Retina (tissue), 1 donor: ENCODE results near the gene ZDHHC22.
A peak's percentile ranks its signal among the peaks of the same experiment; 100 is the strongest.

ENCODE experiments used
- DNase-seq: peaks from one replicate; pipeline ENCODE4 v3.0.0-alpha.2; 2016

Gene ZDHHC22

DNA sequence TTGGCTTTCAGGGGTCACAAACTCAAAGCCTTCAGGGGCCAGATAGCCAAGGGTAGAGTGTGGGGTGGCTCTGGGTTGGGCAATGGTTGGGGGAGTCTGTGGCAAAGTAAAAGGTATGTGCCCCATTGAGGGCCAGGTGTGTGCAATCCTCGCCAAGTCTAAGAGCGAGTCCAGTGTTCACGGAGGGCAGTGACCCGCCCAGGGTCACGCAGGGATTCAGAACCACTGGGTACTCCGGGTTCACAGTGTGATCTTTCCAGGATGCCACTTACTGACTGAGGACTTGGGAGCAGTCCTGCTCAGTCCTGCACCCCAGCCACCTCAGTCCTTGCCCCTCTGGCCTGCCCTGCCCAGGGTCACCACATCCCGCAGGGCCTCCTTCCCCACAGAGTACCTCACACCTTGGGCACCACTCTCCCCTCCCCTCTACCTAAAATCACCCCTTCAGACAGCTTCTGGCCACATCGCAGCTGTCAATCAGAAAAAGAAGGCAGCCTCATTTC is 15.7 kb downstream of the ZDHHC22 start:
- no peak for DNase-seq

DNA sequence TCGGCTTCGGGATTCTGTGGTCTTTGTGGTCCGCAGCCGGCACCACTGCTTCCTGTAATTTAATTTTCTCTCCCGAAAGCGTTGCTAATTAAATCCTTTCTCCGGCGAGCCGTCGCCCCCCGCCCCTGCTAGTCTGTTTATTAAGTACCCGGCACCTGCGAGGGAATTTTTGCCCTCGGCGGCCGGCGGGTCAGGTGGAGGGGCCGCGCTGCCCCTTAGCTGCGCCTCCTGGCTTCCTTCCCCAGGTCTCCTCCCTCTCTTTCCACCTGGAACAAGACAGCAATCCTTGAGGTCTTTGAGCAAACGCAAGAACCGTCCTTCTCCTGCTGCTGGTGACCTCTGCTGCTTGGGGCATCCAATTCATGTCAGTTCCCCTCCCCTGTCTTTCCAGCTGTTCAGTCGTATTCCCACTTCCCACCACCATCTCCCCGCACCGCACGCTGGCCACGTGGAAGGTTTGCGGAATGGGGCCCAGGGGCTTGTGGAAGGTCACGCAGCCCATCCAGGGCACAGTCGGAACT is 16.2 kb downstream of the ZDHHC22 start:
- peak; percentile 58 for DNase-seq

DNA sequence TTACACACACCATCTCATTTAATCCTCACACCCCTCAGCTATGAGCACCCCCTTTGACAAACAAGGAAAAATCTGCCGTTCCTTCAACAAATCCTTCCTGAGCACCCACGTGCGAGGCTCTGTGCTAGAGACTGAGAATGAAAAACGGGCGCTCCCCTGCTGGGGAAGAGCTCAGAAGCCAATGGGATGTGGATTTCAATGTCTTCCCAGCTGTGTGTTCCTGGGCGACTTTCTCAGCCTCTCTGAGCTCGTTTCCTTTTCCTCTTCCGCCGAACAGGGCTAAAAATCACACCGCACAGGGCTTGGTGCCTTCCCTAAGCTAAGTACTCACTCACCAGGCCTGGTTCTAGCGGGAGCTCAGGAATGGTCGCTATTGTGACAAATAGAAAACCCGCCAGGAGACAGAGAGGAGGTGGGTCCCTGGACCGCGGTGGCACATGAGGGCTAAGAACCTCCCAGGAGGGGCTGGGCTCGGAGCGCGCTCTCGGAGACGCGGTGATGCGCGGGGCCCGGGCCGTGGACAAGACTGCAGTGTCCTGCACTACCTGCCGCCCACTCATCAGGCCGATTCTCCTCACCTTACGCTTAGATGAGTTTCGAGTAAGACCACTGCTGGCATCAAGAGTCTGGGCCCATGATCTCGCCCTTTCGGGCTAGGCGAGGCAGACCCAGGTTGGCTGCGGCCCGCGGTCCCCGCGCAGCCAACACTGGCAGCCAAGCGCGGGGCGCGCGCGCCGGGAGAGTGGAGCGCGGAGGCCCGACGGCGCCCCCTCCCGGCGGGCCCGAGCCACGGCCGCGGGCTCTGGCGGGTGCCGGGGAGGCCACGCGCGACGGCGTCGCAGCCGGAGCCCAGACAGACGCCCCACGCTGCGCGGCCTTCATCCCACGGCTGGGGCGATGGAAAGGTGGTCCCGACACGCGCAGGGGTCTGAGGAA is 17.0 kb downstream of the ZDHHC22 start:
- peak; percentile 86 for DNase-seq

DNA sequence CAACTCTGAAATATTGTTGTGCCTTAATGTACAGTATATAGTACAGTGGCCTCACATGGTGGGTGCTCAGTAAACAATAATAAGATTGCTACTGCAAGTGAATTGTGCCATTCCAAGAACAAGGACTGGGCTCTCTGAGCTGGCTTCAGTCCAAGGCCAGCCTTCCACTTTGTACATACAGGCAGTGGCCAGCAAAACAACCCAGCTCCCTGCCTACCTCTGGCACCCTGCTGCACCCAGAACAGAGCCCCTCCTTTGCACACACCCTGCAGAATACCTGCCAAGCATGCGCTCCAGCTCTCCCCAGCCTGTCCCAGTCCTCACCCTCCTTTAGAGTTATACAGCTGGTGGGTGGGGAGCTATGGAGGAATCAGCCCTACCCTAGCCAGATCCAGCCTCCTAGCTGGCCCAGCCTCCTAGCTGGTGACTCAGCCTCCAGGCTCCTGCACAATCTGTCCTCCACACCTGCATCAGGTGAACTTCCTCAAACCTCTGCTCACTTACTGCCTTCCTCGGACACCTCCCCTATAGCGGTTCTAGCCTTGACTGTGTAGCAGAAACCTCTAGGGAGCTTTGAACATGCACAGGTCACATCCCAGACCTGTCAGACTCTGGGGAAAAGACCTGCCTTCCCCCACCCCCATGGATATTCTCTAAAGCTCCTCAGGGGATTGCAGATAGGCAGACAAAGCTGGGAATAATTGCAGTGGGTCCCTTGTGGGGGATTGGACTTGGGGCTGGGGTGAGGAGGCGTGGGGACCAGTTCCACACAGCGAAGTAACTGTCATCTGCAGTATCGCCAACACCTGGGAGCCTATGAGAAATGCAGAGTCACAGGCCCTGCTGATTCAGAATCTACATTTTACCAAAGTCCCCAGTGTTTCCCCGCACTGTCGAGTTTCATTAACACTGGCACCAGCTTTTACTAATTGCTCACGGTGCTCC is 17.9 kb downstream of the ZDHHC22 start:
- DNase-seq, result no peak

DNA sequence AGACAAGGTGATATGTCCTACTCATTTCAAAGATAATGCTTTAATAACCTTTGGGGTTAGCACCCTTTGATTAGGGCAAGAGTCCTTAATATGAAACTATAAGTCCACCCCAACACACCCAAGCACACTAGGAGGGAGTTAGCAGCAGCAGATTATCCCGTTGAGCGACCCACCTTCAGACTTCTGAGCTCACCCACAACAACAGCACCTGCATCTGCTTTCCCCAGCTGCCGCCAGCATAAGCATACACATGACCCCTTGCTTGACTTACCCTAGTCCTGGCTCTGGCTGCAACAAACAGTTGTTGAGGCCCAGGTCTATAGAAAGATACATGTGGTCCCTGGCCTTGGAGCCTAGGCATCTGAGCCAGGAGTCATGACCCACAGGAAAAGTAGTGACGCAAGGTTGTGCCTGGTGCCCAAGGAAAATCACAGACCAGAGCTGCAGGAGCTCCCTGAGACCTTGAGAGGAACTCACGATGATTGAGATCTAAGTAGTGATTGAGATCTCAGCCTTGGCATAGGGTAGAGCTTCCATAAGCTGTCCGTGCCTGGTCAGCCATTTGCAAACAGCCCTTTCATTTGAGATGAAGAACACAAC is 19.0 kb downstream of the ZDHHC22 start:
- no peak for DNase-seq

DNA sequence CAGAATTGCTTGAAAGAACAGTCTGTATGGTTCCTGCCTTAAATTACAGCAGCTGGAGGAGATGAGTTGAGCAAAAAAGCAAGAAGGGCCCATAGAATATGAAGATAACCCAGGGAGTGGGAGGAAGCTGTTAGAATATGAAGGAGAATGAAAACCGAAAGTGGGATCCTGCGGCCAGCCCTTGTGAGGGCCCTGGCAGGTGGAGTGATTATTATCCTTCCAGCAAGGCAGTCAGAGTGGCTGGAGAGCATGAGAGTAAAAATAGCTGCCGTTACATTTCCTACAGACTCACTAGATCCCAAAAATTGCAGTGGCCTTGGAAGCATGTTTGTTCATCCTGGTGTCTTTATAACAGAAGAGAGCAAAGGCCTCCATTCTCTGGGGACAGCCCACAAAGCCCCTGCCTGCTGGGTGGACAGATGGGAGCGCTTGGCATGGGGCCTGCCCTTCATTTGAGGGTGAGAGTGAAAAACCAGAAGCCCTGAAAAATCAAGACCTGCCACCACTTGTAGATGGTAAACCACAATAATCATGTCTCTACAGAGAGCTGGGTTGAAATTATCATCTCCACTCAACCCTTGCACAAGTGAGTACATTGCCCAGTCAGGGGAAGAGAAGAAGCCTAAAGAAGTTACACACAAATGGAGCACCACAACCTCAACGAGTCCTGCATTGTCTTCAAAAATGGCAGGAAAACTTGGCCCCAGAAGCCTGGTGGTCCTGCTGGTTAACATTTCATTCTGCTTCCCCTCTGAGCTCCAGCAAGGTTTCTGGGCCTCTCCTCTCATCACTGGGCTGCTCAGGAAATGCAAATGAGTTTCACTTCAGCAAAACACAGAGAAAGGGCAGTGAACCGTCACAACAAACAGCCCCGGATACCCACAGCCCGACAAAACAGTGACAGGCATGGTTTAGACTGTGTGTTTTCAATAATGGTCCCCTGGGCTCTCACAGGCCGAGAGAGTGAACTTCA is 20.5 kb downstream of the ZDHHC22 start:
- DNase-seq, result peak; percentile 49

DNA sequence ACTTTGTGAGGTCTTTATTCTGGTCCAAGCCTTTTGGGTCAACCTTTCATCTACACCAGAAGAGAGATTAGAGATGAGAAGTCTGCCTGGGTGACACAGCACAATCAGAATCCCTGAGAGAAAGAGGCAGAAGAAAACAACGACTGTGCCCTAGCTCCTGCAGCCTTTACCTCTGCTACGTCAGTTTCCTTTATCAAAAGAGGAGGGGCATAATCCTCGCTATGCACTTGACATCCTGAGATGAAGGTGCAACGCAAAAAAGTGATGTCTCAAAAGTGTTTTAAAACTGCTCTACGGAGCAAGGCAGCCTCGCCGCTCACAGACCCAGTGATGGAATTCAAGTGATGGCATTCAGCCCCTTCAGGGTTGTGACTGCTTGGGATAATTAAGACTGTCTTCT is 21.7 kb downstream of the ZDHHC22 start:
- DNase-seq, result no peak

DNA sequence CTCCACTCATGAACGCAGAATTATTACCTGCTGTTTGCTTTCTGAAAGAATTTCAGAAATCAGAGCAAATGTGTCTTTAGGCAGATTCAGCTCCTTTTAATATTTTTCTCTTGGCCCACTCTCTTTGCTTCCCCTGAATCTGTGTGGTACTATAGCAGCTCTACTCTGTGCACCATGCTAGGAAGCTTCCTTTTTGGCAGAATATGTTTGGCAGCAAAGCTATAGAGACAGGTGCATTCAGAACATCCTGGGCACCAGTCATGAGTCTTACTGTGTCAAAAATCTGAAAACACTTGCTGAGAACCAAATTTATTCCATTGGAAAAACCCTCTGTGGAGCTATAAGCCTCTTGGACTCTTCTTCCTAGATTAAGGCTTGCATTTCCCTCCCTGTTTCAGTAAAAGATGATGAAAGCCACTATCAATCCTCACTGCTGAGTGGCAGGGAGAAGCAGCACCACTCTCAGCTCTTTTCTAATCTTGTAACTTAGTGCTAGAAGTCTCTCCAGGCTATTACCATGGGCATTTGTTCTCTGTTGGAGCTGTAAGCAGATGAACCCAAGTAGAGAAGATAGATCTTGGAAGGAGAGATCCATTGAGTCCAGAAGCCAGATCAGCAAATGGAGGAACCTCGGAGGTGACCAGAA is 25.3 kb downstream of the ZDHHC22 start:
- DNase-seq, result no peak

DNA sequence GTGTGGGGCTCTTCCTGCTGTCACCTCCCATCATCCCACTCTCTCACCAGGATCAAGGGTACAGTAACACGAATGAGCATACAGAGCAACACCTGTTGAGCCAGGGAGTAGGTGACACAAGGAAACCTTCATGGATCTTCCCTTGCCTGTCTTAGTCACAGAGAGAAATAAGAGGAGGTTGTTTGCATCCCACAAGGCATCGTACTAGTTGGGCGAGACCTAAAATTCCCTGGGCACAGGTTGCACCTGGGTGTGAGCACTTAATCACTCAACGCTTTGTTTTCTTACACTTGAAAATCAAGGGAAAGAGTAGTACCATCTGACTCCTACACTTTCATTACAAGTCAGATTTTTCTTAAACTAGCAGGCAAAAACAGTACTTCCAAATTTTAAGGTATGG is 27.0 kb downstream of the ZDHHC22 start:
- DNase-seq, result no peak

DNA sequence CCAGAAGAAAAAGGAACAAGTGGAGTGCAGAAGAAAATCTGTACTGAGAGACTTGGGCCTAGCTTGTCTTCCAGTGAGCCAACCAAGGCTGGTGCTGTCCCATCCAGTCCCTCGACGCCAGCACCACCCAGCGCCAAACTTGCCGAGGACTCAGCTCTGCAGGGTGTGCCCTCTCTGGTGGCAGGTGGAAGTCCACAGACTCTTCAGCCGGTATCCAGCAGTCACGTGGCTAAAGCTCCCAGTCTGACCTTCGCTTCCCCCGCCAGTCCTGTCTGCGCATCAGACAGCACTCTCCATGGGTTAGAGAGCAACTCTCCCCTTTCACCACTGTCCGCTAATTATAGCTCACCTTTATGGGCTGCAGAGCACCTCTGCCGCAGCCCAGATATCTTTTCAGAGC is 27.9 kb downstream of the ZDHHC22 start:
- DNase-seq, result no peak

DNA sequence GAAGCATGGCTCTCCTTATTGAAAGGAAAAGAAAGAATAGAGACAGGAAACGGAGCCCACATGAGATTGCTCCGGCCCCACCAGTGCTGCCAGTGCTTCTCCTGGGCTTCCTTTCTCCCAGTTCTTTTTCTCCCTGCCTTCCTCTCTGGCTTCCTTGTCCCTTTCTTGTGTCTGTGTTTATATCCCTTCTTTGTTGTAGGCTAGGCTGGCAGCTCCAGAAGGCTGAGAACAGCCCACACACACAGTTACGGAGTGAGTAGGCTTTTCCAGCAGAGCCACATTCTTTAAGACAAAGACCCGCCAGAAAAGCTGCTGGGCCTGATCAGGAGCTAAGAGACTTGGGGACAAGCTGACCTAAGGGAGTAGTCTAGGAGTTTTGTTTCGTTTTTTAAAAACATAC is 30.6 kb downstream of the ZDHHC22 start:
- peak; percentile 64 for DNase-seq

DNA sequence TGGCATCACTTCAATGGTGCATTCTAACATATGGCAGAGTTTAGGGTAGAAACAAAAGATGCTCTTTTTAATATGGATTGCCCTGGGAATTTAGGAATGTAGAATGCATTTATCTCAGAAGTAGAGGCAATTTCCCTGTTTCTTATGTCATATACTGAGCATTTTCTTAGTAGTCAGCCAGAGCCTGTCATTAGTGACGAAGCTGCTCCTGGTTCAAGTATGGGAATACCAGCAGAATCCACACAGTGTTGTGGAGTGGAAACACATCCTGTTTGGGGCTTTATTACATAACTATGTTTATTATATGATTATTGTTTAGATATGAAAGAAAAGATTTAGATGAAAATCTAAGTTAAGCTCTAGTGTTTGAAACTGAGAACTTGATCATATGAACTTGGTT is 31.3 kb downstream of the ZDHHC22 start:
- DNase-seq, result no peak

DNA sequence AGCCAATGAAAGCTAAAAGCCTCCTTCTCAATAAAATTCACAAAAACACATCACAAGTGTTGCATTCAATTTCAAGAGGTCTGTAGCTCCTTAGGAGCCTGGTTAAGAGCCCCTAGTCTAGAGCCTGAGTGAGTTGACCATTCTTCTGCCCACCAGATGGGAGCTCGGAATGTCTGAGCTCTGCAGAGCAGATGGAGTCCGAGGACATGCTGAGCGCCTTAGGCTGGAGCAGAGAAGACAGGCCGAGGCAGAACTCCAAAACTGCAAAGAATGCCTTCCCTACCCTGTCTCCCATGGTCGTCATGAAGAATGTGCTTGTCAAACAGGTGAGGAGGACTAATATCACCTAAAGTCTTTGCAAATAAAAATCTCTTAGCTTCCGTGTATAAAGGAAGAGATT is 31.9 kb downstream of the ZDHHC22 start:
- DNase-seq, result no peak

DNA sequence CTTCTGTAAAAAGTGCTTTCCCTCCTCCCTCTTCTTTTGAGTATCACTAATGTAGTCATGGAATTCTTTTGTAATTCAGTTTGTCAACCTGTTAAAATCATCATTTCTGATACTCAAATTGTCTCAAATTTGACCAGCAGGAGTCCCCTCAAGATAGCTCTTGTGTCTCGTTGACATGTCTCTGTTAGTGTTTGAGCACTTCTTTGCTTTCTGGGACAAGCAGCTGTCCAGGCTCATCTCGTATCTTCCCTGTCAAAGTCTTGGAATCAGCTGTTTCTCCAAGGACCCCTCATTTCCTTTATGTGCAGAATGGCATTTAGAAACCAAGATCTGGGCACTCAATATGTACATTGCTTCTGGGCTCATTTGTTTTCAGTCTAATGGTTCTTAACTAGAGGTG is 32.8 kb downstream of the ZDHHC22 start:
- DNase-seq, result no peak

DNA sequence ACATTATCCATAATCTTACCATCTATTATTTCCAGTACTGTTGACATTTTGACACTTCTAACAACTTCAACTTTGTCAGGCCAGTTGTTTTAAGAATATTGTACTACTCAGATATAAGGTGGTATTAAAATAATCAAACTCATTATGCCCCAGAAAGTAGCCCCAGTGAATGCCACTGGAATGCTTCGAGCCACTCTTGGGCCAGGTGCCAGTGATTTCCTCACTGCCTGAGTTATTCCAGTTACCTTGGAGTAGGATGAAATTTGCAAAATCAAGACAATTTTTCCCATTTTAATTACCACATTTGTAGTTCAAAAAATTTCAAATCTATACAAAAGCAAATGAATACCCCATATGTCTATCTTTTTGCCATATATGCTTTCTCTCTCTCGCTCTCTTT is 34.4 kb downstream of the ZDHHC22 start:
- DNase-seq, result no peak

DNA sequence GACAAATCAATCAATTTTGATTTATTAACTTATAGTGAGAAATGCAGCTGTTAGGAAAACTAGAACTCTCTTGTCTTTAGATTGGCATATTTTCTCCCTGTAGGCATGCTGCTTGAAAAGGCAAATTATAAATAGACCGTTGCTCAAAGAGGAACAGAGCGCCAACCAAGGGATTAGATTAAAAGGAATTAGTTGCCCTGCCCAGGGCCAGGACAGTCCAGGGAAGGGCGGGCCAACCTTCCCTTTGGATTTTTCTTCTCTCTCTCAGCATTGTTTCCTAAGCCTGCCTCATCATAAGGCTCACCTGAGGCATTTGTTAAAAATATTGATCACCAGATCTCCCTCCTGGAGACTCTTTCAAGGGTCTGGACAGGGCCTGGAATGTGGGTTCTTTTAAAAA is 34.9 kb downstream of the ZDHHC22 start:
- no peak for DNase-seq

DNA sequence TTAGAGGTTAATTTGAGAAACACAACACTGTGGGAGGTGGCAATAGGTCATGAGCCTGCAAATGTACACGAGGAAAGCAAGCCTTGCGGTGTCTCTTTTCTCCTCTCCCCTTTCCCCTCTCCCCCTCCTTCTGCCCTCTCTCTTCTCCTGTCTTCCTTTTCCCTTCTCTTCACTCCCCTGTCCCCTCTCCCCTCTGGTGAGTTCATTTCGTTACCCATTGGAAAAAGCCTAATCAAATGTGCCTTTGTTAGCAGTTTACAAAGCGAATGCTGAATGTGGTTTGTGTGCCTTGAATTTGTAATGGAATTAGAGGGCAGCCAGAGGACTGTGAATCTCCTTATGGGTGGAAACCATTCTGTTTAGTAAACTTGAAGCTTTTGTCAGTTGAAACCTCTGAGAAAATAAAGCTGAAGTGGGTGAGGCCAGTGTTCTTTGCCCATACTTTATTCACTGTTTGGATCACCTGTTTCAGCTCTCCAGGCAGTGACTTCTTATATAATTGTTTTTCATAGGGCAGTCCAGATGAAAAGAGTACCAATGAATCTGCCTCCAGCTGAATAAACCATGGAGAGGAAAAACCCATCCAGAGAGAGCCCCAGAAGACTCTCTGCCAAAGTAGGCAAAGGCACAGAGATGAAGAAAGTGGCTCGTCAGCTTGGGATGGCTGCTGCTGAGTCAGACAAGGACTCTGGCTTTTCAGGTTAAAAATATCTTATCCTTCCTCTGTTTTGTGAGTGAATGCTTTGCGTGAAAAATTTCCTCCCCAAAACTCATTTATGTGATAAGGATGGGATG is 36.2 kb downstream of the ZDHHC22 start:
- DNase-seq, result no peak

DNA sequence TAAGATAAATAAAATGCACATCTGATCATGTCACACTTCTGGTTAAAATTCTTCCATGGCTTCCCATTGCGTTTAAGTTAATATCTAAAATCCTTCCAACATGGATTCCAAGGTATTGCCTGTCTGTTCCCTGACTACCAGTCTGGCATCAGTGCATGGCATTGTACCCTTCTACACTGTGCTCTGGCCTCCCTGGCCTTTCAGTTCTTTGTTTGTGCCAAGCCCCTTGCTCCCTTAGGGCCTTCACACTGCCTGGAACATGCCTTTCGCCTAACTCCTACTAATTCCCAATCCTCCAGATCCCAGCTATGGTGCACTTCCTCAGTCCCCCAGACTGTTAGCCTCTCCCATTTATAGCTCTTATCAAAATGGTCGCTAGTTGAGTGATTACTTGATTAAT is 37.2 kb downstream of the ZDHHC22 start:
- no peak for DNase-seq

DNA sequence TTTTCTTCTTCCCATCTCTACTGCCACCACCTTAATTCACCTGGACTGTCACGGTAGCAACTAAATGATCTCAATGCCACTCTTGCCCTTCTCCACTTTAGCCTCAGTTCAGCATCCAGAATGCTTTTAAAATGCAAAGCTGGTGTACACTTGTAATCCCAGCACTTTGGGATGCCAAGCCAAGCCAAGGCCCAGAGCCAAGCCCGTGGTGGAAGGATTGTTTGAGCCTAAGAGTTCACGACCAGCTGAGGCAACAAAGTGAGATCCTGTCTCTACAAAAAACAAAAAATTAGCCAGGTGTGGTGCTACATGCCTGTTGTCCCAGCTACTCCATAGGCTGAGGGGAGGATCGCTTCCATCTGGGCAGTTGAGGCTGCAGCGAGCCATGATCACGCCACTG is 37.6 kb downstream of the ZDHHC22 start:
- DNase-seq, result no peak

DNA sequence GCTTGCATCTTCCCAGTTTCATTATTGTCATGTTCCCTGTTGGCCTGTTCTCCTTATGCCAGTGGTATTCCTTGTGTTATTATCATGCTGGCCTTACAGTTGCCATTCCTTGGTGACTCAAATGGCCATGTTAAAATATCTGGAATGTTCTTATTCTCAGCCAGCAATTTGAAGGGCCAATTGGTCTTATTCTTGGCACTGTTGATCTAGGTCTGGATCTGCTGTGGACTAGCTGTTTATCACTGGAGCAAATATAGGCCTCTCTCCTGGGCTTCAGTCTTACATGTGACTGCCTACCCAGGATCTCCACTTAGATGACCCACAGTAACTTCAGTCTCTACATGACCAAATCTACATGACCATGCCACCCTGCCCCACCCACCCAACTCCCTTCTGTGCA is 38.1 kb downstream of the ZDHHC22 start:
- no peak for DNase-seq
